HK-2 (cell line): ENCODE results near the gene PHPT1.
A peak's percentile ranks its signal among the peaks of the same experiment; 100 is the strongest.
"Not testable (repeated sequence)": the region's sequence is repeated elsewhere in the genome, so short reads cannot be mapped to it uniquely, and the experiment has no call there.

Experiments used
- DNase-seq: peaks from one replicate; pipeline ENCODE4 v3.0.0-alpha.2; 2018; ENCODE audit not compliant: unreplicated experiment

Gene PHPT1

GRCh38 chr9:136849038-136849959, at the start of gene PHPT1:
Gene PHPT1, plus strand, starts transcription at chr9:136849409. Its CDS starts 22 bp downstream, at chr9:136849431.
- peak; percentile 99 for DNase-seq

- DNase-seq: peak; percentile 89
Observed at GRCh38 chr9:136799854-136800657, 49.2 kb upstream of the PHPT1 start.

- no peak for DNase-seq
Observed at GRCh38 chr9:136802321-136802720, 46.9 kb upstream of the PHPT1 start.

DNA sequence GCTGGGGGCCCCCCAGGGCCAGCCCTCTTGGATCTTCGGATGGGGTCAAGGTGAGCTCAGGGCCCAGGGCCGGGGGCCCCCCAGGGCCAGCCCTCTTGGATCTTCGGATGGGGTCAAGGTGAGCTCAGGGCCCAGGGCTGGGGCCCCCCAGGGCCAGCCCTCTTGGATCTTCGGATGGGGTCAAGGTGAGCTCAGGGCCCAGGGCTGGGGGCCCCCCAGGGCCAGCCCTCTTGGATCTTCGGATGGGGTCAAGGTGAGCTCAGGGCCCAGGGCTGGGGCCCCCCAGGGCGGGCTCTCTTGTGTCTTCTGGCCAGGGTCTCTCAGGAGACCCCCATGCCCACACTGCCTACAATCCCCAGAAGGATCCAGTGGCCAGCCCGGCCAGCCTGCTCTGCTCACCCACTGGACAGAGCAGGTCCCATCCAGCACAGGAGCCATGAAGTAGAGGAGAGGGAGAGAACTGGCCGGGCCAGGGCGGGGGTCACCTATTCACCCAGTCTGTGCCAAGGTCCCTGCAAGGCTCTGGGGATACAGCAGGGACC, 46.1 kb upstream of the PHPT1 start:
- DNase-seq: not testable (repeated sequence)

DNA sequence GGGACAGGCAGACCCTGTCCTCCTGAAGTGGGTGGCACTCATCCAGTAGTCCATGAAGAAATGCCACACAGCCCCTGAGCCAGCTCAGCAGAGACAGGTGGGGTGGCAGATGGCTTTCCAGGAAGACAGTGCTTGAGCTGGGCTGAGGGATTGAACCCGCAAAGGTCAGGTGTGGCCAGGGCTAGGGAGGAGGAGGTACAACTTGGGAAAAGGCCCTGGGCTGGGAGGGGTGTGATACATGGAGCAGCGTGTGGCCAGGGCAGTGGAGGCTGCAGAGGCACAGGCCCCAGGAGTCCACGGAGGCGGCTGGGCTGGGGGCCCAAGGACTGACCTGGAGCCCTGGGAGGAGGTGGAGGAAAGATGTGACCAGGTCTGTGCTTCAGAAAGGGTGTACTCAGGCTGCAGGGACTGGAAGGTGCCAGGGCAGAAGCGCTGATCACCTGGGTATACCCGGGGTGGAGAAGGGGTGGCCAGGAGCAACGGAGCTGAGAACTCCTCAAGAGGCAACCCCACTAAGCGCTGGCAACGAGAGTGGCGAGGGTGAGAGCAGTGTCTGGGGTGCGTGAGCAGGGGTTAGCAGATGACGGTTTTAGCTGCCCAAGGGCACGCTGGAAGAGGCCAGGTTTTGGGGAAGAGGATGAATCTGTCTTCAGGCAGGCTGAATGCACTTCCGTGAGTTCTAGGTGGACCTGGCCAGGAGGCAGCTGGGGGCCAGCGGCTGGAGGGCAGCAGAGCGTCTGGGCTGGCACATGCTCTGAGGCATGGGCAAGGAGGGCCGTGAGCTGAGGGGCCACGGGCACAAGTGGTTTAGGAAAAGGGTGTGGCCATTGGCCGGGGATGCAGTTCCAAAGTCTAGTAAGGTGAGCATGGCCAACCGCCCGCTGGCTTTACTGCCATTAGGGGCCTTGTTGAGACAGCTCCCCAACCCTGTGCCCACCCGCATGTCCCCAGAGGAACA, 45.4 kb upstream of the PHPT1 start:
- no peak for DNase-seq

DNA sequence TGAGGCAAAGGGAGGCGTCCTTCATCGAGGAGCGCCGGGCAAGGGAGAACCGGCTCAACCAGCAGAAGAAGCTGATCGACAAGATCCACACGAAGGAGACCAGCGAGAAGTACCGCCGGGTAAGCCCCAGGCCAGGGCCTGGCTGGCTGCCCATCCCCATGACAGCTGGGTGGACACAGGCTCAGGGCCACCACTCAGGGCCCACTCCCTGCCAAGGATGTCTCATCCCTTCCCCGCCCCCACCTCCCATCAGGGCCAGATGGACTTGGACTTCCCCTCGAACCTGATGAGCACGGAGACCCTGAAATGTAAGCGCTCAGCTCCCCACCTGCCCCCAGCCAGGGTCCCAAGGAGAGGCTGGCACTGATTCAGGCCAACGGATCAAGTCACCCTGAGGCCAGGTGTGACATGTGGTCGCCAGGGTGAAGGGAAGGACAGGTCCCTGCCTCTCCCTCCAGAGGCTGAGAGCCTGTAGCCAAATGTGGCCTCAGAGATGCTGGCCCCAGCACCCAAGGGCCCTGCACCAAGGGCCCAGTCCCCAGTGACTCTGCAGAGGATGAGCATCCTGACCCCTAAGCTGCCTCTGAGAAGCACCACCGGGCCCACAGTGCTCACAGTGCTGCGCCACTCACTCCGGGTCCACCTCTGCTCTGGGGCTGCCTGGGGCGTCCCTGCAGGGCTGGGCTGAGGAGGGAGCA, 44.6 kb upstream of the PHPT1 start:
- DNase-seq: no peak

- no peak for DNase-seq
Observed at GRCh38 chr9:136805207-136805740, 43.9 kb upstream of the PHPT1 start.

DNA sequence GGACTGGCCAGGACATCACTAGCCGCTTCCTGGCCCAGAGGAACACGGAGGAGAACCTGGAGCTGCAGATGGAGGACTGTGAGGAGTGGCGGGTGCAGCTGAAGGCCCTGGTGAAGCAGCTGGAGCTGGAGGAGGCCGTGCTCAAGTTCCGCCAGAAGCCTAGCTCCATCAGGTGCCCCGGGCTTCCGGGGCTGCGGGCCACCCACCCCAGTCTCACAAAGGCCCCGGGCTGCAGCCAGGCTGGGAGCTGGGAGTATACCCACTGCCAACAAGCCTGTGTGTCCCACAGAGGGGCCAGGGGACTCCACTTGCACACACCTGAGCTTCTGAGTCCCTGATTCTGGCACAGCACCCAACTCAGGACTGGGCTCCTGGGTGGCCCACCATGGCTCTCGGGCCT, 43.1 kb upstream of the PHPT1 start:
- DNase-seq: no peak

DNA sequence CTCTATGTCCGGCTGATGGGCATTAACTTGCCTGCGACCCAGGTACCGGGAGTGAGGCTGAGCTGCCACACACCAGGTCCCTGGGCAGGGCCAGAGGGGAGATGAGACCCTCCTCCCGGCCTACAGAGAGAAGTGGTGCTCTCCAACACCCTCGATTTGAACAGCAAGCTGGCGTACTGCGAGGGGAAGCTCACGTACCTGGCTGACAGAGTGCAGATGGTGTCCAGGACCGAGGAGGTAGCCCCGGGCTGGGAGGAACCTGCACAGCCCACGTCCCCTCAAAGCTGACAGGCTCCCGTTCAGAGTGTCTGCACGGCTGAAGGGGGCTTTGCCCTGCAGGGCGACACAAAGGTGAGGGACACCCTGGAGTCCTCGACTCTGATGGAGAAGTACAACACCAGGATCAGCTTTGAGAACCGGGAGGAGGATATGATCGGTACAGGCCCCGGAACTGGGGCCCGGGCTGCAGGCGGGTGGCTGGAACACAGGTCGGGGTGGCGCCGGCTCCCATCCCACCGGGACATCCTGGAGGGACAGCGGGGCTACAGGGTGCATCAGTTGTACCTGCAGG, 42.5 kb upstream of the PHPT1 start:
- no peak for DNase-seq

- DNase-seq: peak; percentile 79
Observed at GRCh38 chr9:136807281-136808074, 41.7 kb upstream of the PHPT1 start, which contains the start of gene RABL6. Gene RABL6, plus strand, starts transcription at chr9:136807948. Its CDS starts 249 bp downstream, at chr9:136808197.

DNA sequence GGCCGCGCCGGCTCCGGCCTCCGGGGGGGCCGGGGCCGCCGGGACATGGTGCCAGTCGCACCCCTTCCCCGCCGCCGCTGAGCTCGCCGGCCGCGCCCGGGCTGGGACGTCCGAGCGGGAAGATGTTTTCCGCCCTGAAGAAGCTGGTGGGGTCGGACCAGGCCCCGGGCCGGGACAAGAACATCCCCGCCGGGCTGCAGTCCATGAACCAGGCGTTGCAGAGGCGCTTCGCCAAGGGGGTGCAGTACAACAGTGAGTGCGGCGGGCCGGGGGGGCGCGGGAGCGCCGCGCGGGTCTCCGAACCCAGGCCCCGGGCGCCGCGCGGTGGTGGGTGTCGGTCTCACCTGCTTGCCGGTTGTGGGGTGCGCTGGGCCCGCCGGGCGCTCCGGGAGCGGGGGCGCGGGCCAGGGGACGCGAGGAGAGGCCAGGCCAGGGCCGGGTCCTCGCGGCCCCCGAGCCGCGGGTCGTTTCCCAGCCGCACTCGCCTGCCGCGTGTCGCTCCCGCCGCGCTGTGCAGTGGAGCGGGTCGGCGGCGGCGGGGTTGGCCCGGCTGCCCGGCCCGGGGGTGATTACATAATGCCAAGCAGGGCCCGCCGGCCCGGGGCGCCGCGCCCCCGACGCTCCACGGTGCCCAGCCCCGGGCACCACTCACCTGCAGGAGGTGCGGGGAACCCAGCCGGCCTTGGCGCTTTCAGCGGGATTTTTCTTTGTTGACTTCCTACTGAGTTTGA, 41.0 kb upstream of the PHPT1 start:
- peak; percentile 39 for DNase-seq

GRCh38 chr9:136808806-136809158, 40.4 kb upstream of the PHPT1 start:
- DNase-seq: no peak

DNA sequence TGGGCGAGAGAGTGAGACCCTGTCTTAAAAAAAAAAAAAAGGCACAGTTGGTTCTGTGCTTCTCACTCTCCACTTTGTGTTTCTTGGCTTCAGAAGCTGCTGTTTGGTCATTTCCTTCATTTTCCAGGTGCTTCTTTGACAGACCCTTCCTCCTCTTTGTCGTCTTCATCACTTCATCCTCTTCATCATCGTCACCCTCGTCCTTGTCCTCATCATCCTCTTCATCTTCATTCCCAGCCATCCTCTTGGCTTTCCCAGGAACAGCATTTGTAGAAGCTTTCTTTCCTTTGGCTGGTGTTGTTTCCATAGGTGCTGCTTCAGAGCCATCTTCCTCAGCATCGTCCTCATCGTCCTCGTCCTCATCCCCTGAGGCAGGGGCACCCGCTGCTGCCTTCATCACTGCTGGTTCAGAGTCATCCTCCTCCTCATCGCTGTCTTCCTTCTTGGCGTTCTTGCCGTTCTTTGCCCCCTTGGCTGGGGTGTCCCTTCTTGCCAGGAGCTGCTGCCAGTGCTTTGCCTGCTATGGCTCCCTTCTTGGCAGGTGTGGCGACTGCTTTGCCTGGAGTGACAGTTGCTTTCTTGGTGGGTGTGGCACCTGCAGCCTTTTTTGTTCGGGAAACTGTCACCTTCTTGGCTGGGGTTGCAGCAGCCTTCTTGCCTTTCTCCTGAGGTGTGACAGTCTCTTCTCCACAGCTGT, 34.3 kb upstream of the PHPT1 start:
- DNase-seq: no peak

DNA sequence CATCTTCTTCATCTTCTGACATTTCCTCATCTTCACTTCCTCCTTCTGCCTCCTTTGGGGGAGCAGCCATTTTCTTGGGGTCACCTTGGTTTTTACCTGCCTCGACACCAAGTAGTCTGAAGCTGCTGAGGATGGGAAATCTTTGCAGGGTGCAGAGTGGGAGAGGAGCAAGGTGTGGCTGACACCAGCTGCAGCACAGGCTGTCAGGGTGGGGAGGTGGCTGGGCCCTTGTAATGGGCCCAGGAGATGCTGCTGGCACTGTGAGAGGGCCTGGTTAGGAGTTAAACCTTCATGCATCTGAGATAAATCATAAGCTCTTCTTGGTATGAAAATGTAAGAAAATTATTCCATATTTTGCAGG, 33.8 kb upstream of the PHPT1 start:
- no peak for DNase-seq

GRCh38 chr9:136820971-136821825, 28.0 kb upstream of the PHPT1 start:
- no peak for DNase-seq

- DNase-seq: no peak
Observed at GRCh38 chr9:136821826-136822544, 27.2 kb upstream of the PHPT1 start.
